Astrocyte (in vitro differentiated cells and primary cell): Measurements from ENCODE around the gene SVOPL. TPM values are rescaled to one million over a fixed set of nuclear protein-coding genes. Genes with fewer than 3 reads are reported as not detected.

Experiments
- DNase-seq: peaks from one replicate; pipeline ENCODE4 v3.0.0-alpha.2; 2010; ENCODE audit warnings: low read depth
- FAIRE-seq: peaks from 2 replicates; lab custom pipeline; 2011; peaks lifted over from hg19 to GRCh38; lab: Jason Lieb, UNC
- H2AFZ ChIP-seq: 2 replicates; pipeline ENCODE4 v1.6.0; 2012; ENCODE audit warnings: low read depth, low read length, inconsistent platforms
- H3K27ac ChIP-seq: 2 replicates; pipeline ENCODE4 v1.5.1; 2011; ENCODE audit warnings: low read depth, low read length, inconsistent platforms
- H3K27me3 ChIP-seq: 2 replicates; pipeline ENCODE4 v1.6.0; 2011; ENCODE audit warnings: low read length, inconsistent platforms; ENCODE audit not compliant: insufficient read depth
- H3K36me3 ChIP-seq: 2 replicates; pipeline ENCODE4 v1.5.1; 2011; ENCODE audit warnings: low read length, inconsistent platforms; ENCODE audit not compliant: insufficient read depth
- H3K4me1 ChIP-seq: 2 replicates; pipeline ENCODE4 v1.5.1; 2011; ENCODE audit warnings: low read length, inconsistent platforms; ENCODE audit not compliant: insufficient read depth
- H3K4me2 ChIP-seq: 2 replicates; pipeline ENCODE4 v1.6.0; 2012; ENCODE audit warnings: low read length, inconsistent platforms
- H3K4me3 ChIP-seq: 2 replicates; pipeline ENCODE4 v1.5.1; 2011; ENCODE audit warnings: low read depth, mild to moderate bottlenecking, low read length, inconsistent platforms; ENCODE audit not compliant: insufficient read depth
- H3K79me2 ChIP-seq: 2 replicates; pipeline ENCODE4 v1.6.0; 2012; ENCODE audit warnings: mild to moderate bottlenecking, low read length, inconsistent platforms; ENCODE audit not compliant: insufficient read depth
- H3K9ac ChIP-seq: 2 replicates; pipeline ENCODE4 v1.6.0; 2012; ENCODE audit warnings: mild to moderate bottlenecking, low read length, inconsistent platforms
- H3K9me3 ChIP-seq: 2 replicates; pipeline ENCODE4 v1.5.1; 2012; ENCODE audit warnings: low read depth, mild to moderate bottlenecking, low read length, inconsistent platforms; ENCODE audit not compliant: insufficient read depth
- H4K20me1 ChIP-seq: 2 replicates; pipeline ENCODE4 v1.6.0; 2012; ENCODE audit warnings: low read length, inconsistent platforms; ENCODE audit not compliant: insufficient read depth
- H3K27ac Mint-ChIP-seq: one replicate; pipeline ENCODE4 v1.8.0; 2021; ENCODE audit warnings: mild to moderate bottlenecking, mixed read lengths; ENCODE audit not compliant: unreplicated experiment
- H3K27me3 Mint-ChIP-seq: one replicate; pipeline ENCODE4 v1.8.0; 2021; ENCODE audit warnings: low read depth, mixed read lengths; ENCODE audit not compliant: unreplicated experiment
- H3K36me3 Mint-ChIP-seq: one replicate; pipeline ENCODE4 v1.8.0; 2021; ENCODE audit warnings: low read depth, mixed read lengths; ENCODE audit not compliant: unreplicated experiment
- H3K4me1 Mint-ChIP-seq: one replicate; pipeline ENCODE4 v1.8.0; 2021; ENCODE audit warnings: low read depth, mixed read lengths; ENCODE audit not compliant: unreplicated experiment
- H3K4me3 Mint-ChIP-seq: one replicate; pipeline ENCODE4 v1.8.0; 2021; ENCODE audit warnings: mild to moderate bottlenecking, moderate library complexity, mixed read lengths; ENCODE audit not compliant: unreplicated experiment
- H3K9me3 Mint-ChIP-seq: one replicate; pipeline ENCODE4 v1.8.0; 2021; ENCODE audit warnings: mild to moderate bottlenecking, mixed read lengths; ENCODE audit not compliant: unreplicated experiment
- EZH2 ChIP-seq: IDR thresholded peaks from 2 replicates; pipeline ENCODE4 v1.6.1; 2012; ENCODE audit warnings: mild to moderate bottlenecking, low read length, inconsistent platforms; ENCODE audit not compliant: insufficient read depth
- total RNA-seq: library from RNA; stranded (reverse); gene quantifications from 2 replicates; pipeline ENCODE4 v1.2.1, GENCODE V29; 2021
- TF ChIP-seq, protein P1 (sequence below): IDR thresholded peaks from 2 replicates; pipeline ENCODE4 v1.5.1; 2011; ENCODE audit warnings: low read depth, mild to moderate bottlenecking, inconsistent platforms, low read length, moderate library complexity; ENCODE audit not compliant: insufficient read depth

SVOPL gene
- total RNA-seq, 1 donor from 2014 or later = 0.34 TPM

DNA sequence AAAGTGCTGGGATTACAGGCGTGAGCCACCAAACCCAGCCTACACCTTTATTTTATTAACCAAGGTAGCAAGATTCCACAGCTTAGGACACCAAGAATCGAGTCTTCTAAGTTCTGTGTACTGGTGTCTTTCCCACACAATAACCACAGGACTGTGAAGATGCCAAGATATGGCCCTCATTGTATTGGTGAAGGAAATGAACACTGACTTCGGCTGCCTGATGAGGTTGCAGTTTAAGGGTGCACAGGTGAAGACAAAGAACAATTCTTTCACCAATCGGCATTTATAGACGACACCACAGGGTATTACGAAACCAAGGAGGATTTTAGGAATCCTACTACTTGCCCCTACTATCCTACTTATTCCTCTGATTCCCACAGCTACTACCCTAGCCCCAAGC lies 47.5 kb upstream of the SVOPL start:
- no peaks in the 10 kb centered on the region for H4K20me1 ChIP-seq
- Mint-ChIP-seq H3K9me3 (peaks cover 2% of the 10 kb centered on the region), H3K36me3 (no peaks in the 10 kb centered on the region), H3K4me1 (peaks cover 3% of the 10 kb centered on the region), H3K27me3 (peaks cover 8% of the 10 kb centered on the region), H3K27ac (no peak overlapping the region), H3K4me3 (no peak overlapping the region)
- no peak for TF ChIP-seq EZH2
- TF ChIP-seq, protein P1, sequence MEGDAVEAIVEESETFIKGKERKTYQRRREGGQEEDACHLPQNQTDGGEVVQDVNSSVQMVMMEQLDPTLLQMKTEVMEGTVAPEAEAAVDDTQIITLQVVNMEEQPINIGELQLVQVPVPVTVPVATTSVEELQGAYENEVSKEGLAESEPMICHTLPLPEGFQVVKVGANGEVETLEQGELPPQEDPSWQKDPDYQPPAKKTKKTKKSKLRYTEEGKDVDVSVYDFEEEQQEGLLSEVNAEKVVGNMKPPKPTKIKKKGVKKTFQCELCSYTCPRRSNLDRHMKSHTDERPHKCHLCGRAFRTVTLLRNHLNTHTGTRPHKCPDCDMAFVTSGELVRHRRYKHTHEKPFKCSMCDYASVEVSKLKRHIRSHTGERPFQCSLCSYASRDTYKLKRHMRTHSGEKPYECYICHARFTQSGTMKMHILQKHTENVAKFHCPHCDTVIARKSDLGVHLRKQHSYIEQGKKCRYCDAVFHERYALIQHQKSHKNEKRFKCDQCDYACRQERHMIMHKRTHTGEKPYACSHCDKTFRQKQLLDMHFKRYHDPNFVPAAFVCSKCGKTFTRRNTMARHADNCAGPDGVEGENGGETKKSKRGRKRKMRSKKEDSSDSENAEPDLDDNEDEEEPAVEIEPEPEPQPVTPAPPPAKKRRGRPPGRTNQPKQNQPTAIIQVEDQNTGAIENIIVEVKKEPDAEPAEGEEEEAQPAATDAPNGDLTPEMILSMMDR = no peak
- no peak overlapping the region for H3K4me2 ChIP-seq
- no peaks in the 10 kb centered on the region for H3K9me3 ChIP-seq
- no peaks in the 10 kb centered on the region for H3K27me3 ChIP-seq
- H3K36me3 ChIP-seq = no peaks in the 10 kb centered on the region
- DNase-seq (no peak), FAIRE-seq (no peak)
- no peak overlapping the region for H3K9ac ChIP-seq
- no peaks in the 10 kb centered on the region for H3K79me2 ChIP-seq
- no peaks in the 10 kb centered on the region for H3K4me1 ChIP-seq
- H2AFZ ChIP-seq = no peak overlapping the region
- H3K4me3 ChIP-seq = no peak overlapping the region
- H3K27ac ChIP-seq = no peak overlapping the region

DNA sequence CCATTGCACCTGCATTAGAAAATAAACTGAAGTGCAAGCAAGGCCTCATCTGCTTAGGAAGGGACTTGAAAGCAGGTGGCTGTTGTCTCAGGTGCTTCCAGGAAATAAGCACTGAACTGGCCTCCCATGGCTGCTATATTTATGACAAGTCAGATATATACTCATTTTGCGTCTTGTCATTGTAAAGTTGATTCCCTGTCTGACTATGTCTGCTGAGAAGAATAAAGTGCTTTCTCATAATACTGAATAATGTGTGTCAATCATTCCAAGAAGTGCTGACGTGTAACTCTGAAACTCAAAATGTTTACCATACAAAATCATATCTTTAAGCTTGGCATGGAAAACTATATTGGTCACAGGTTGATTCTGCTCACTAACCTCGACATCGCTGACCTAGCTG lies 44.9 kb upstream of the SVOPL start:
- no peak overlapping the region for H3K9ac ChIP-seq
- H3K4me3 Mint-ChIP-seq = no peak overlapping the region
- peaks cover 8% of the 10 kb centered on the region for H3K27me3 Mint-ChIP-seq
- H3K4me1 Mint-ChIP-seq = peaks cover 7% of the 10 kb centered on the region
- no peak for FAIRE-seq
- H3K27ac Mint-ChIP-seq = no peak overlapping the region
- TF ChIP-seq, protein P1 = no peak
- no peak for TF ChIP-seq EZH2
- H3K27ac ChIP-seq = no peak overlapping the region
- H3K4me1 ChIP-seq = peaks cover 3% of the 10 kb centered on the region
- H2AFZ ChIP-seq = no peak overlapping the region
- no peak for DNase-seq
- no peaks in the 10 kb centered on the region for H4K20me1 ChIP-seq
- no peak overlapping the region for H3K4me3 ChIP-seq
- peaks cover 3% of the 10 kb centered on the region for H3K36me3 Mint-ChIP-seq
- H3K79me2 ChIP-seq = no peaks in the 10 kb centered on the region
- H3K9me3 Mint-ChIP-seq = no peaks in the 10 kb centered on the region
- no peaks in the 10 kb centered on the region for H3K36me3 ChIP-seq
- H3K4me2 ChIP-seq = no peak overlapping the region
- no peaks in the 10 kb centered on the region for H3K27me3 ChIP-seq
- no peaks in the 10 kb centered on the region for H3K9me3 ChIP-seq

DNA sequence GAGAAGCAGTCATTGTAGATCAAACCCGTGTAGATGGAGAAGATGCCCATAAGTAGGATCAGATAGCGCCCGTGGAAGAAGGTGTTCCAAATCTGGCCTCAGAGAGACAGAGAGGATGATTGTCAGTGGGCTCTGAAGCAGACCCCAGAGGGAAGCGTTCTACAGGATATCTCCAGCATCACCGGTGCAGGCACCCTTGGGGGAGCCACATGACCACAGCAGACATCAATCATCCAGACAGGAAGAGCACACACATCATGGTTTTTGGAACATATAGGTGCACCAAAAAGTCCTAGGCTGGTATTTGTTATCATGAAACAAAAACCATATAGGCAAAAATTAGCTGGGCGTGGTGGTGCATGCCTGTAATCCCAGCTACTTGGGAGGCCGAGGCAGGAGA lies 44.0 kb upstream of the SVOPL start:
- no peak overlapping the region for H2AFZ ChIP-seq
- TF ChIP-seq, protein P1 = no peak
- TF ChIP-seq EZH2 = no peak
- Mint-ChIP-seq H3K4me3 (no peak overlapping the region), H3K27me3 (peaks cover 6% of the 10 kb centered on the region), H3K27ac (no peak overlapping the region), H3K9me3 (no peaks in the 10 kb centered on the region), H3K4me1 (peaks cover 9% of the 10 kb centered on the region), H3K36me3 (peaks cover 3% of the 10 kb centered on the region)
- DNase-seq (no peak), FAIRE-seq (no peak)
- no peaks in the 10 kb centered on the region for H3K79me2 ChIP-seq
- no peaks in the 10 kb centered on the region for H3K9me3 ChIP-seq
- H3K4me3 ChIP-seq = no peak overlapping the region
- no peak overlapping the region for H3K4me2 ChIP-seq
- H4K20me1 ChIP-seq = no peaks in the 10 kb centered on the region
- no peak overlapping the region for H3K9ac ChIP-seq
- H3K36me3 ChIP-seq = no peaks in the 10 kb centered on the region
- no peak overlapping the region for H3K27ac ChIP-seq
- H3K4me1 ChIP-seq = peaks cover 3% of the 10 kb centered on the region
- H3K27me3 ChIP-seq = no peaks in the 10 kb centered on the region
